ENCODE data around the gene MTMR6.

GRCh38 chr13:25213715-25214114 lies 73.6 kb downstream of the MTMR6 start:
- TF ChIP-seq CTCF (IDR thresholded peaks at IDR 0.05; ENCODE audit: borderline replicate concordance, extremely low read depth, low read length, poor library complexity, severe bottlenecking) (no peak), EZH2 (IDR thresholded peaks at IDR 0.05; ENCODE audit: borderline replicate concordance, low read depth, low read length, severe bottlenecking) (no peak)

Data from DND-41 (cell line).